ENCODE results near the gene TCF3.

Gene TCF3

DNA sequence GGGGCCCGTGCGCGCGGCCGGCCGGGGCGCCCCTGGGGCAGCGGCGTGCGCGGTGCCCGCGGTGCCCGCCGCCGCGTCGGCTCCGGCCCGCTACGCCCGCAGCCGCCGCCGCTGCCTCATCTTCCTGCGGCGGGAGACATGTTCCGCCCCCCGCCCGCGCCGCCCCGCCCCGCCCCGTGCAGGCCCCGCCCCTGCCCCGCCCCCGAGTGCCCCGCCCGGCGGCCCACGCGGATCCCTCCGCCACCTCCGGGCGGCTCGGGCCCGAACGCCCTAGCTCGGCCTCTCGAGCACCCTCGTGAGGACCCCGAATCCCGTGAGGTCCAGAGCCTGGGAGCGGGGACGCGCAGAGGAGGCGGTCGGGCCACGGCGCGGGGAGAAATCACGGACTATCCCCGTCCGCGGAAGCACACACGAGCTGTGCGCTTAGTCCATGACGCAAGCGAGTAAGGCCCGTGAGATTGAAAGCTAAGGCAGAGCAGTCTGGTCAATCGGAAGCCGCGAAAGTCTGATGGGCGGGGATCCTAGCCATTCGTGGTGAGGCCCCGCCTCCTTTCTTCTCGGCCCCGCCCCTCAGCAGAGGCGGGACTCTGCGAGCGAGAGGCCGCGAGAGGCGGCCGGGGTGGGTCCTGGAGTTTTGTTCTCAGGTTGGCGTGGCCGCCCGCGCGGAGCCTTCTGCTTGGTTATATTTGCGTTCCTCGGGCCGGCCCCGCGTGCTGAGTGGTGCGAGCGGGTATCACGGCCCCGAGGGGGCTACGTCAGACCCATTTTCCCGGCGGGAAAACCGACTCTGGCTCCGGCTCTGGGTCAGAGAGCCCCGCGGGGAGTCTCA lies at the start of gene TCF3:
TSS of gene TCF3 (minus strand) at position 145 of the 829 bp plus-strand sequence. CDS start 2,367 bp downstream, outside the sequence.
- TF ChIP-seq GATA2 (IDR thresholded peaks at IDR 0.05; ENCODE audit: low read depth, low read length) (no peak), GATA3 (IDR thresholded peaks at IDR 0.05; ENCODE audit: low read depth, low read length) (no peak)

DNA sequence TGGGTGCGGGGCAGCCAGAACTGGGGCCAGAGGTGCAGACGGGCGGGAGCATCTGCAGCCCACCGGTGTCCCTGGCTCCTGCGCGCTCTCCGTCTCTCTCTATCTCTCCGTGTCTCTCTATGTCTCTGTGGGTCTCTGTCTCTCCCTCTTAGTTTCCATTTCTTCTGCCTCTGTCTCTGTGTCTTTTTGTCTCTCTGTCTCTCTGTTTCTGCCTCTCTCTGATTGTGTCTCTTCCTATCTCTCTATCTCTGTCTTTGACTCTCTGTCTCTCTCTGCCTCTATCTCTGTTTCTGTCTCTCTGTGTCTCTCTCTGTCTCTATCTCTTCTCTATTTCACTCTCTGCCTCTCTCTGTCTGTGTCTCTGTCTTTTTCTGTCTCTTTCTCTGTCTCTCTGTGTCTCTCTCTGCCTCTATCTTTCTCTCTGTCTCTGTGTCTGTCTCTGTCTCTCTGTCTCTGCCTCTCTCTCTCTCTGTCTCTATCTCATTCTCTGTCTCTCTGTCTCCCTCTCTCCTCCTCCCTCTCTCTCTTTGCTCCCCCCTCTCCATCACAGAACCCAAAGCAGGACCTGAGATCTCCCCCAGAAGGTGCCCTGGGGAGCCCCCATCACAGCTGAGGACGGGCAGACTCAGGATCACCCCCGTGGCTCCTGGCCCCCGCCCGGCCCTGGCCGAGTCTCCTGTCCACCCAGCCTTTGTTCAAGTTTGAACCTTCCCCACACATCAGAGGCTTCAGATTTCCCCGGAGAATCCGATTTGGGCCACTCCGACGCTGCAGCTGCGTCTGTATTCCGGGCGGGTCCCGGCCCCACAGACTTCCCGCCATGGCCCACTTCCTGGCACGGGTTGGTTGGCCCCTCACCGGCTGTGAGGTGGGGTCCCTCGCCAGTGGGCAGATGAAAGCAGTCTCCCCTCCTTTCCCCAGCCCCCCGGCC lies 48.6 kb upstream of the TCF3 start:
- TF ChIP-seq GATA3 (IDR thresholded peaks at IDR 0.05; ENCODE audit: low read depth, low read length) = no peak
- no peak for TF ChIP-seq GATA2 (IDR thresholded peaks at IDR 0.05; ENCODE audit: low read depth, low read length)

DNA sequence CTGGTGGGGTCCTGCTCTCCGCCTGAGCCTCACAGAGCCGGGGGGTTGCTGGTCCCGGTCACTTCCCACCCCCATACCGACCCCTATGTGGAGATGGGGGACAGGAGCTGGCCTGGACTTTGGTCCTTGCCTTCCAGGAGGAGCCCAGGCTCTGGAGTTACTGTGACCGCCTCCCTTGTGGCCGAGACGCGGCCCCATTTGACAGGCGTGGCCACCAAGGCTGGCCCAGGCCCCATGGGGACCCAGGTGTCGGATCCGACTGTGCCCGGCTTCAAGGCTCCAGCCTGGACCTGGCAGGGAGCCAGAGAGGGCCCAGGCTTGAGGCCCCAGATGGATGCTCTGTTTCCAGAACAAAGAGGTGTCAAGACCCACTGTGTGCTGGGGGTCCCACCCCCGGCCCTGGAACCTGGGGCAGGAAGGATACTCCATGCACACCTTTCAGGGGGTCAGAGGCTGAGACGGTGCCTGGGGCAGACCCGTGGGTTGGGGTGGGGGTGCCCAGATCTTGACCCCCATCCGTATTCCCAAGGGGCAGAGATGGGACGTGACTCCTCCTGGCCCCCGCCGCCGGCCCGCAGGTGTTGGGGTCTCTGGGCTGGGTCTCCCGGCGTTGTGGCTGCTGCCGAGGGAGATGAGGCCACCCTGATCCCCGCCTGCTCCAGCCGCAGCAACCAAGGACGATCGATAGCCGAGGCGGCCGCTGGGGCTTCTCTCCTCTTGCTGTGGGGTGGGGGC lies 47.8 kb upstream of the TCF3 start:
- TF ChIP-seq GATA2 (IDR thresholded peaks at IDR 0.05; ENCODE audit: low read depth, low read length) (no peak), GATA3 (IDR thresholded peaks at IDR 0.05; ENCODE audit: low read depth, low read length) (no peak)

DNA sequence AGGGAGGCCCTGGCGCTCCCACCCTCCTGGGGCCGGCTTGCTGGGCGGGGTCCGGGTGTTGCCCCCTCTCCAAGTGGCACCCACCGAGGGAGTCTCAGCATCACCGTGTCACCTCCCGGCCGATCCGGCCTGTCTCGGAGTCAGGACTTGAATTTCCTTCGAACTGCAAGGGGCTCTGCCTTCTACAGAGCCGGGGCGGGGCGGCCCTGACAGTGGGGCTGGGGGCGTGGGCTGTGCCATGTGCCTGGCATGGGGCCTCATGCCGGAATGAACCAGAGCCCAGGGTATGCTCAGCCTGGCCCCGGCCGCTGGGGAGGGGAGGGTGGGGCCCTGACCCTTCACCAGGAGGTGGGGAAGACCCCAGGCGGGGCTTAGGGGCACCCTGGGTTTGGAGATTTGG lies 47.0 kb upstream of the TCF3 start:
- TF ChIP-seq GATA2 (IDR thresholded peaks at IDR 0.05; ENCODE audit: low read depth, low read length) (no peak), GATA3 (IDR thresholded peaks at IDR 0.05; ENCODE audit: low read depth, low read length) (no peak)

DNA sequence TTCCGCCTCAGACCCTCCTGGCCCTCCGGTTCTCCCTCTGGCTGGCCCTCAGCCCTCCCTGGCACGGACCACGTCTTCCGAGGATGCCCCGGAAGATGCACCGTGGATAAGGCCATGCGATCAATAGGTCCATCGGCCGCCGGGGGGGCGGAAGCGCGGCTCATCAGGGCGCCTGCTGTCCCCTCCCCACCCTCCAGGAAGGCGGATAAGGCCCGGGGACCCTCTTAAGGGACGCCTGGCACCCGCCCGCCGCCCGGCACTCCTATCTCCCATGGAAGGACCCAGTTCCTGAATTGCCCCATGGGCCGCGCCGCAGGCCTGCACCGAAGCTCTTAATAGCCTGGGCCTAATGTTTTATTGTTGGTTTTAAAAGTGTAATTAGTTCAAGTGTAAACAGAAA lies 46.2 kb upstream of the TCF3 start:
- TF ChIP-seq GATA3 (IDR thresholded peaks at IDR 0.05; ENCODE audit: low read depth, low read length) = no peak
- no peak for TF ChIP-seq GATA2 (IDR thresholded peaks at IDR 0.05; ENCODE audit: low read depth, low read length)

DNA sequence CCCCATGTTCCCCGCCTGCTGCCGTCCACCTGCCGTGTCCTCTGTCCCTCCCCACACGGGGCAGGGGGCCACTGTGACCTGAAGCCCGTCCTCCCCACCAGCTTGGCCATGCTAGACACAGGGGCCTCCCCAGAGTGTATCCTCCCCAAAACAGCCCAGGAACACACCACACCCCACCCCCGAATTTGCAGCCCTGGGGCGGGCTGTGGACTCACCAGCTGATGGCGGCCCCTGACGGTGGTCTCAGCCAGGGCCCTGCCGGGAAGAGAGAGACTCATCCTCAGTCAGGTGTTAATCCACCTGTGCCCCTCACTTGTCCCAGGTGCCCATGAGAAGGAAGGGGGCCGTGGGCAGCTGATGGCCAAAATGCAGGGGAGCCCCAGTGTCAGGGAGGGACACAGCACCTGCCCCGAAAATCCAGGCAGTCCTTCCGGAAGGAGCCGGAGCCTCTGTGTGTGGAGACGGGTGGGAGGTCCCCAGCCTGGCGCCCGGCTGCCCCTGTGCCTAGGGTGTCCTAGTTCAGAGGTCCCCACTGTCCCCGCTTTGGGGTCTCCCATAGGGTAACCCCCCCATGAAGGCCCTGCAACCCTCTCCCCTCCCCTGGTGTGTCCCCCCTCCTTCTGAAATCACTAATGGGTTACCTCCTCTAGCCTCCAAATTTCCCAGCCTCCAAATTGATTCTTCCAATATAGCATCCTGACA lies 39.3 kb upstream of the TCF3 start:
- TF ChIP-seq GATA3 (IDR thresholded peaks at IDR 0.05; ENCODE audit: low read depth, low read length) = no peak

DNA sequence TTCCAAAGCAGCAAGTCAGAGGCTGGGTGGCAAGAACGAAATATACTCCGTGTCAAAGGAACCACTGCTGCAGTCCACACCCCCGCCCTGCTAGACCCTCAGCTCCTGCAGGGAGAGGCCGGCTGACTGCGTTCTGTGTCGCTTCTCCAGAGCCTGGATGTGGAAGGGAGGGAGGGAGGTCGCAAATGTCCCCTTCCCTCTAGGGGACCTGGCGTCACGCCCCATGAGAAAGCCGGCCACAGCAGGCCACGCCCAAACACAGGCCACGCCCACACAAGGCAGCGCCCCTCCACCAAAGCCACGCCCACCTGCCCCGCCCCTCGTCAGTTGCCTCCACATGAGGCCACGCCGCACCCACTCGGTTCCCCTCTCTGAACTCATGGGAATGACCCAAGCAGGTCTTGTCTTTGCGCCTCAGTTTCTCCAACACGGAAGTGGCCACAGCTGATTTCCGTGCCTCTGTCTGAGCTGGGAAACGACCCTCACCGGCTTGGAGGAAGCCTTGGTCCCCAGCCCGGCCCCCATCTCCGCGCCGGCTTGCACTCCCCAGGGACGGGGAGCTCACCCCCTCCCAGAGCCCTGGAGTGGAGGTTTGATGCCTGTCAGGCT lies 38.4 kb upstream of the TCF3 start:
- TF ChIP-seq GATA2 (IDR thresholded peaks at IDR 0.05; ENCODE audit: low read depth, low read length) (no peak), GATA3 (IDR thresholded peaks at IDR 0.05; ENCODE audit: low read depth, low read length) (no peak)

DNA sequence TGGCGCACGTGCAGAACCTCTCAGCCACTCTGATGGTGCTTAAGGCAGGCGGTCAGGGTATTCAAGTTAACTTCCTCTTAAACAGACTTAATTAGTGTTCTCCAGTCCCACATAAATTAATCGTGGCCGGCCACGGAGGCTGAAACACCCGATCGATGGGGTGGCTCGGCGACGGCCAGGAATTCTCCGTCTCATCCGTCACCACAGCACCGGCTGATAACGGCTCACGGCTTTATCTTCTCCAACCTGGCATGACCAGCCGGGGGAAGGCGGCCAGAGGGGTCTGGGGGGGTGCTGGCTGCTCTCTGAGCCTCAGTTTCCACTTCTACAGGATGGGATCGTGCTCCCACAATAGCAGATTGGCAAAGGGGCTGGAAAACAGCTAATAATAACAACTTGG lies 32.6 kb upstream of the TCF3 start:
- TF ChIP-seq GATA3 (IDR thresholded peaks at IDR 0.05; ENCODE audit: low read depth, low read length) = no peak
- TF ChIP-seq GATA2 (IDR thresholded peaks at IDR 0.05; ENCODE audit: low read depth, low read length) = no peak

DNA sequence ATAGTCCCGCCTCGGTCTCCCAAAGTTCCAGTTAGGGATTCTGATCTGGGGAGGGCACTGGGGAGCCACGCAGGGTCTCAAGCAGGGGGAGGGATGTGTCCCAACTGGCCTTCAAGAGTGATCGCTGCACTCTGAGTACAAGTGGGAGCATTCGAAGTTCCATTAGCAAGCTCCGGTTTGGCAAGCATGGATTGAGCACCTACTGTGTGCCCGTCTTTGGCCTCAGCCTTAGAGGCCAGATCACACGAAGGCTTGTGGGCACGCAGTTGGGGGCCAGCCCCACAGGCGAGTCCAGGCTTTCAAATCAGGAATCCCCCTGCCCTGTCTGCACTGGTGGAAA lies 32.1 kb upstream of the TCF3 start:
- TF ChIP-seq GATA3 (IDR thresholded peaks at IDR 0.05; ENCODE audit: low read depth, low read length) = no peak
- no peak for TF ChIP-seq GATA2 (IDR thresholded peaks at IDR 0.05; ENCODE audit: low read depth, low read length)

DNA sequence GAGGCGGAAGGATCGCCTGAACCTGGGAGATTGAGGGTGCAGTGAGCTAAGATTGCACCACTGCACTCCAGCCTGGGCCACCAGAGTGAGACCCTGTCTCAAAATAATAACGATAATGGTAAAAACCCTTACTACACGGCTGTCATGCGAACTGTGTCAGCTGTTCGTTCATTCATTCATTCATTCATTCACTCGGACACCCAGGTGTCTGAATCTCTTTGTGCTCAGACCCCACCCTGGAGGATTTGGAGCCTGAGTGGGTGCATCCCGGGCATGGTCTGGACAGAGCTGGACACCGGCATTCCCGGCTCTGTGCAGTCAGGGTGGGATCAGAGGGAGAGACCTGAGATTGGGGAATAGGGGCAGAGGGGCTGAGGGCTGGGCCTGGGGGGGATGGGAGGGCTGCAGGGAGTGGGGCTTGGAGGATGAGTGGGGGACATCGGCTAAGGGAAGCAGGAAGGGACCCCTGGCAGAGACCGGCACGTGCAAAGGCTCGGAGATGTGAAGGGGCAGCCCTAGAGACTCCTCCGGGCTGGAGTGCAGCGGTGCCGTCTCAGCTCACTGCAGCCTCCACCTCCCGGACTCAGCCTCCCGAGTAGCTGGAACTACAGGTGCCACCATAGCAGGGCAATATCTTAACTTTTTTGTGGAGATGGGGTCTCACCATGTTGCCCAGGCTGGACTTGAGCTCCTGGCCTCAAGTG lies 31.6 kb upstream of the TCF3 start:
- no peak for TF ChIP-seq GATA3 (IDR thresholded peaks at IDR 0.05; ENCODE audit: low read depth, low read length)
- TF ChIP-seq GATA2 (IDR thresholded peaks at IDR 0.05; ENCODE audit: low read depth, low read length) = no peak

DNA sequence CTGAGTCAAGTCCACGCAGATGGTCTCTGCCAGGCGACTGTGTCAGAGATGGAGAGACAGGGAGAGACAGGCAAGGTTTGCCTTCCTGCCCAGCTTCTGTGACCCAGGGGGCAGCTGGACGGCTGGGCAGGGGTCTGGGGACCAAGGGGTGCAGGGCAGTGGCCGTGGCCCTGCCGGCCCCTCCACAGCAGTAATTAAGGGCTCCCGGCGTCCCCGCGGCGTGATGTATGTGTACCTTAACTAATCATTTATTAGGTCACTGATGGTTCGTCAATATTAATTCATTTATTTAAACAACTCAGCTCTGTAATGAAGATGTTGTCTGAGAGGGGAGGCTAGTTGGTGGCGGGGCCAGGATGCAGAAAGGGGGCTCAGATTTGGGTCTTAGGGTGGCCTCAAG lies 28.6 kb upstream of the TCF3 start:
- TF ChIP-seq GATA3 (IDR thresholded peaks at IDR 0.05; ENCODE audit: low read depth, low read length) = no peak
- TF ChIP-seq GATA2 (IDR thresholded peaks at IDR 0.05; ENCODE audit: low read depth, low read length) = no peak

DNA sequence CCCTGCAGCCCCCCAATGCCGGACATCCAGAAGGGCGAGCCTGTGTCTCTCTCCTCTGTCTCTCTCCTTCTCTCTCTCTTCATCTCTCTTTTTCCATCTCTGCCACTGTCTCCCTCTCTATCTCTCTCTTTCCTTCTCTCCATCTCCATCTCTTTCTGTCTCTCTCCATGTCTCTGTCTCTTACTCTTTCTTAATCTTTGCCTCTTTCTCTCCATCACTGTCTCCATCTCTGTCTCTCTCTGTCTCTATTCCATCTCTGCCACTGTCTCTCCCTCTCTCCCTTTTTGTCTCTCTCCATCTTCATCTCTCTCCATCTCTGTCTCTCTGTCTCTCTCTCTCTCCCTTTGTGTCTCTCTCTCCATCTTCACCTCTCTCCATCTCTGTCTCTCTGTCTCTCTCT lies 25.7 kb upstream of the TCF3 start:
- no peak for TF ChIP-seq GATA3 (IDR thresholded peaks at IDR 0.05; ENCODE audit: low read depth, low read length)
- no peak for TF ChIP-seq GATA2 (IDR thresholded peaks at IDR 0.05; ENCODE audit: low read depth, low read length)

Data from SH-SY5Y (cell line).